Coronary artery (tissue), 2 donors: Measurements from ENCODE around the gene DGKI.

Experiments used
- DNase-seq: peaks from one replicate; pipeline ENCODE4 v3.0.0-alpha.2; 2017; ENCODE audit warnings: low spot score
- H3K27ac ChIP-seq, 2 donors: fragments of 200-600 bp; sonication (generic); one replicate each; pipeline ENCODE4 v1.5.1; 2016 to 2019
- H3K4me3 ChIP-seq: fragments of 200-600 bp; sonication (generic); 2 replicates; pipeline ENCODE4 v1.5.1; 2016; ENCODE audit warnings: mild to moderate bottlenecking, moderate library complexity
- CTCF ChIP-seq: fragments of 200-600 bp; sonication (generic); IDR thresholded peaks from one replicate; pipeline ENCODE4 v1.5.1; 2019; ENCODE audit warnings: antibody characterized with exemption

DGKI gene

GRCh38 chr7:137519181-137519691 is 327.5 kb downstream of the DGKI start:
- no peak for TF ChIP-seq CTCF
- no peak for DNase-seq
- no peak overlapping the region for H3K27ac ChIP-seq
- H3K4me3 ChIP-seq: no peak overlapping the region

- H3K4me3 ChIP-seq: no peak overlapping the region
- DNase-seq: no peak
- H3K27ac ChIP-seq: no peak overlapping the region
- TF ChIP-seq CTCF: no peak
These were observed 333.7 kb downstream of the DGKI start for GRCh38 chr7:137513091-137513490.

GRCh38 chr7:137507096-137507495 is 339.7 kb downstream of the DGKI start:
- Histone ChIP-seq H3K27ac (no peak overlapping the region), H3K4me3 (no peak overlapping the region)
- no peak for TF ChIP-seq CTCF
- no peak for DNase-seq

- no peak overlapping the region for H3K4me3 ChIP-seq
- no peak for TF ChIP-seq CTCF
- DNase-seq: no peak
- H3K27ac ChIP-seq: no peak overlapping the region
These were observed 340.7 kb downstream of the DGKI start for GRCh38 chr7:137506031-137506430.

GRCh38 chr7:137501562-137501961 is 345.2 kb downstream of the DGKI start:
- TF ChIP-seq CTCF: no peak
- no peak for DNase-seq
- no peak overlapping the region for H3K27ac ChIP-seq
- no peak overlapping the region for H3K4me3 ChIP-seq

GRCh38 chr7:137492889-137493288 is 353.9 kb downstream of the DGKI start:
- Histone ChIP-seq H3K27ac (no peak overlapping the region), H3K4me3 (no peak overlapping the region)
- DNase-seq: no peak
- no peak for TF ChIP-seq CTCF

- DNase-seq: no peak
- H3K4me3 ChIP-seq: no peak overlapping the region
These were observed 356.9 kb downstream of the DGKI start for GRCh38 chr7:137489880-137490279.

More at GRCh38 chr7:137489880-137490279, 356.9 kb downstream of the DGKI start:
- no peak overlapping the region for H3K27ac ChIP-seq
- TF ChIP-seq CTCF: no peak
